ENCODE measurements around the gene ELF1.

DNA sequence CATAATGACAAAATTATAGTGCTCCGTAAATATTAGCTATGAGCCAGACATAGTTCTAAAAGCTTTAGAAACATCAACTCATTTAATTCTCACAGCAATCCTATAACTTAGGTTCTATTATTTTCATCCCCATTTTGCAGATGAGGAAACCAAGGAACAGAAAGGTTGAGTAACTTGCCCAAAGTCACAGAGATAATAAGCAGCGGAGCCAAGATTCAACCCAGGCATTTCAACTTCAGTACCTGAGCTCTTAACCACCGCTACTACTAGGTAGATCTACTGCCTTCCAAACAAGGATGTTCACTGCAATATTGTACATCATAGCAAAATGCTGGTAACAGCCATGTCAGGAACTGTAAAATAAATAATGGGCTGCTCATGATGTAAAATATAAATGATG is 39.9 kb downstream of the ELF1 start:
- TF ChIP-seq CTCF (conservative IDR thresholded peaks at IDR 0.05) = no peak
- no peak for TF ChIP-seq EZH2 (IDR thresholded peaks at IDR 0.05; ENCODE audit: low read depth)

All from PC-9 (cell line).